Kidney epithelial cell (primary cell): ENCODE data around the gene MYO18A. TPM values are rescaled to one million over a fixed set of nuclear protein-coding genes. Genes with fewer than 3 reads are reported as not detected.

ENCODE experiments used
- DNase-seq: peaks from one replicate; pipeline ENCODE4 v3.0.0-alpha.2; 2010; ENCODE audit warnings: low read depth
- H3K27me3 ChIP-seq: 2 replicates; pipeline ENCODE4 v1.6.0; 2011; ENCODE audit warnings: low read length; ENCODE audit not compliant: control insufficient read depth, insufficient read depth
- H3K36me3 ChIP-seq: 2 replicates; pipeline ENCODE4 v1.5.1; 2011; ENCODE audit warnings: low read length; ENCODE audit not compliant: control insufficient read depth, insufficient read depth
- H3K4me3 ChIP-seq: 2 replicates; pipeline ENCODE4 v1.5.1; 2011; ENCODE audit warnings: low read depth, mild to moderate bottlenecking, control low read depth, low read length
- total RNA-seq: library from RNA; depleted of rRNA; stranded (reverse); fragments of >200 nt; gene quantifications from 2 replicates; pipeline ENCODE4 v1.2.3, GENCODE V29; 2015
- TF ChIP-seq, protein P1 (sequence below): IDR thresholded peaks from 2 replicates; pipeline ENCODE4 v1.5.1; 2011; ENCODE audit warnings: mild to moderate bottlenecking, moderate library complexity, low read length, control low read depth, inconsistent platforms; ENCODE audit not compliant: insufficient read depth, poor library complexity, severe bottlenecking

The MYO18A gene
- total RNA-seq, 1 donor from 2014 or later = 19.8 TPM

DNA sequence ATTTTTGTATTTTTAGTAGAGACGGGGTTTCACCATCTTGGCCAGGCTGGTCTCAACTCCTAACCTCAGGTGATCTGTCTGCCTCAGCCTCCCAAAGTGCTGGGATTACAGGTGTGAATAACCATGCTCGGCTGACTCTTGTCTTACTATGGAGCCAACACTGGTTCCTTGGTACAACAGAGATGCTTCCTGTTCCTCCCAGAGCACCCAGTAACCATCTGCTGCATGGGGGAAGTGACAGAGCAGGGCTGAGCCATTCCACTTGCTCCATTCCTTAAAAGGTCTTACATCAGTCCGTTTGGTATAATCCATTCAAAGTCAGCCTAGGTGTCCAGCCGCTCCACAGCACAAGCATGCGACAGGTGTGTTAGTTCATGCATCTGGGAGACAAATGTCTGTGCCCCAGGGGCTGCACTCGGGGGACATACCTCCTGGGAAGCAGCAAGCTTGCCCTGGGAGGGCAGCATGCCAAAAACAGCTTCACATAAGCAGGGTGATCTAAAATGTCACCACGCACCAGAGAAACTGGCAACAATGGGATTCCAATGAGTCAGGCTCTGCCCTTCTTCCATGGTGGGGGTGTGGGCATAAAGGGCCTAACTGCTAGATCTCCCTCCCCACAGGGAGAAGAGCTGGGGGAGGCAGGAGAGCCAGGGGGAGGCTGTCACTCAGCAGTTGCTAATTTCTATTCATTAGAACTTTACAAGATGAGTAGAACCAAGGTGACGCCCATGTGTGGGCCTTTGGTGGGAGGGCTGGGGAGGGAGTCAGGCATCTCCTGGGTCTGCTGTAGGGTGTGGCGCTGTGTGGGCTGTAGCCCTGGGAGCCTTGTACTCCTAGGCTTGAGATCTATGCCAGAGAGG is 101.8 kb downstream of the MYO18A start:
- TF ChIP-seq, protein P1, sequence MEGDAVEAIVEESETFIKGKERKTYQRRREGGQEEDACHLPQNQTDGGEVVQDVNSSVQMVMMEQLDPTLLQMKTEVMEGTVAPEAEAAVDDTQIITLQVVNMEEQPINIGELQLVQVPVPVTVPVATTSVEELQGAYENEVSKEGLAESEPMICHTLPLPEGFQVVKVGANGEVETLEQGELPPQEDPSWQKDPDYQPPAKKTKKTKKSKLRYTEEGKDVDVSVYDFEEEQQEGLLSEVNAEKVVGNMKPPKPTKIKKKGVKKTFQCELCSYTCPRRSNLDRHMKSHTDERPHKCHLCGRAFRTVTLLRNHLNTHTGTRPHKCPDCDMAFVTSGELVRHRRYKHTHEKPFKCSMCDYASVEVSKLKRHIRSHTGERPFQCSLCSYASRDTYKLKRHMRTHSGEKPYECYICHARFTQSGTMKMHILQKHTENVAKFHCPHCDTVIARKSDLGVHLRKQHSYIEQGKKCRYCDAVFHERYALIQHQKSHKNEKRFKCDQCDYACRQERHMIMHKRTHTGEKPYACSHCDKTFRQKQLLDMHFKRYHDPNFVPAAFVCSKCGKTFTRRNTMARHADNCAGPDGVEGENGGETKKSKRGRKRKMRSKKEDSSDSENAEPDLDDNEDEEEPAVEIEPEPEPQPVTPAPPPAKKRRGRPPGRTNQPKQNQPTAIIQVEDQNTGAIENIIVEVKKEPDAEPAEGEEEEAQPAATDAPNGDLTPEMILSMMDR = no peak
- H3K27me3 ChIP-seq = peaks cover 2% of the 10 kb centered on the region
- no peak overlapping the region for H3K4me3 ChIP-seq
- DNase-seq = peak; percentile 63
- H3K36me3 ChIP-seq = no peaks in the 10 kb centered on the region

DNA sequence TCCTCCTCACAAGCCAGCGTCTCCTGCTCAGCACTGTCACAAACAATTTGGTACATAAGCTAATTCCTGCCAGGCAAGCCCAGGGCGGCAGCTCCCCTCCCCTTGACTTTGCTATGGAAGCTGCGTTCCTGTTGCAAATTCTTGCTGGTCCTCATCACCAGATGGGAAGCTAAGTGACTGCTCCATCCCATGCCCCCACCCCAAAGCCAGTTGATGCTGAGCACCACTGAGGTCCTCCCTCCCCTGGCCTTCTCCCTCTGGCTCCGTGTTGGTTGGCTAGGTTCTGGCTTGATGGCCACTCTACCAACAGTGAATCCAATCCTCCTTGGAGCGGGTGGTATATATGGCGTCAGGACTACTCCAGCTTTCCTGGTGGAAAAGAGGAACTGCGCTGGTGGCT is 102.9 kb downstream of the MYO18A start:
- no peaks in the 10 kb centered on the region for H3K36me3 ChIP-seq
- no peak overlapping the region for H3K4me3 ChIP-seq
- DNase-seq = no peak
- TF ChIP-seq, protein P1 = no peak
- H3K27me3 ChIP-seq = peaks cover 5% of the 10 kb centered on the region

- peaks cover 5% of the 10 kb centered on the region for H3K27me3 ChIP-seq
- DNase-seq = no peak
- no peak overlapping the region for H3K4me3 ChIP-seq
- no peaks in the 10 kb centered on the region for H3K36me3 ChIP-seq
- TF ChIP-seq, protein P1 = no peak
Observed at GRCh38 chr17:29076722-29077121, 103.5 kb downstream of the MYO18A start.

DNA sequence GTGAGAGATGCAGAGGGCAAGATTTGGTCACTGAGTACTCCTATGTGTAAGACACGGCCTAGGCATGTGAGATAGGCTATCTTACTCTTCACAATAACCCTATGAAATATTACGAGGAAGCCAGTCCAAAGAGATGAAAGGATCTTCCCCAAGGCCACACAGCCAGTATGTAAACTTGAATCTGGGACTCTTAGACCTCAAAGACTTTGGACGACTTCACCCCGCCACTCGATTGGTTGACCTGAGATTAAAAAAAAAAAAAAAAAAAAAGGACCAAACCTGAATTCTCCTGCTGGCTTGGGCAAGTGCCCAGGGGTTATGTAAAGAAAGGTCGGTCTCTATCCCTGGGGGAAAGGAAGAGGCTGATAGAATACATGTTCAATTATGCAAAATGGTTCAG is 104.1 kb downstream of the MYO18A start:
- H3K36me3 ChIP-seq = no peaks in the 10 kb centered on the region
- no peak for DNase-seq
- H3K27me3 ChIP-seq = peaks cover 7% of the 10 kb centered on the region
- no peak overlapping the region for H3K4me3 ChIP-seq
- TF ChIP-seq, protein P1 = no peak

DNA sequence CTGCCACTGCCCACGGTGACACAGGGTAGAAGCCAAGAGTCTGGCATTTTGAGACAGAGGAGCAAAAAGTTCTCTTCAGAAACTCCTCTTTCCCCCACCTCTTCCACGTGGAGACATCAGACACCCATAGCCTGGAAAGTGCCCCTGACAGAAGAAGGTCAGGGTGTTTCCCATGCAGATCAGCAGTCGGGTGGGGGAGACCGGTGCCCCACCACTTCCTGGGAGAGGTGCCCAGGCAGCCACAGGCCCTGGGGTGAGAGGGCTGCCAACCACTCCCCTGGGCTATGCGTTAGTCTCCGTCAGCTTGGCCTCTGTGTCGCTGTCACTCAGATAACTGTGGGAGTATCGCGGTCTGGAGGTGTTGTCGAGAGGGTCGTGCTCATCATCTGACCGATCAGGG is 105.7 kb downstream of the MYO18A start:
- Histone ChIP-seq H3K27me3 (peaks cover 15% of the 10 kb centered on the region), H3K36me3 (no peaks in the 10 kb centered on the region), H3K4me3 (no peak overlapping the region)
- TF ChIP-seq, protein P1 = no peak
- no peak for DNase-seq

GRCh38 chr17:29073520-29073919 is 106.7 kb downstream of the MYO18A start:
- H3K36me3 ChIP-seq = no peaks in the 10 kb centered on the region
- H3K27me3 ChIP-seq = peaks cover 15% of the 10 kb centered on the region
- DNase-seq = no peak
- no peak overlapping the region for H3K4me3 ChIP-seq
- TF ChIP-seq, protein P1 = no peak
